Kidney (tissue), 14 donors: ENCODE data around the gene SLC43A3. TPM values are rescaled to one million over a fixed set of nuclear protein-coding genes. Genes with fewer than 3 reads are reported as not detected.

Source experiments
- DNase-seq, 5 donors: peaks; one replicate each; pipeline ENCODE4 v3.0.0-alpha.2; 2013 to 2020
- FAIRE-seq: peaks from 2 replicates; lab custom pipeline; 2012; peaks lifted over from hg19 to GRCh38; lab: Jason Lieb, UNC
- H3K27ac ChIP-seq, 2 donors: one replicate each; pipeline ENCODE4 v1.7.0; 2013; ENCODE audit warnings: low read depth in 2 of 2, low read length in 2 of 2, inconsistent platforms in 1 of 2
- H3K27me3 ChIP-seq: one replicate; pipeline ENCODE4 v1.7.1; 2013; ENCODE audit warnings: low read length, inconsistent platforms; ENCODE audit not compliant: control insufficient read depth, insufficient read depth
- H3K36me3 ChIP-seq, 3 donors: one replicate each; pipeline versions ENCODE4 v1.7.0 to v1.7.1; 2013; ENCODE audit warnings: low read length in 3 of 3, control low read depth in 1 of 3, inconsistent platforms in 1 of 3; ENCODE audit not compliant: insufficient read depth in 3 of 3, control insufficient read depth in 2 of 3
- H3K4me1 ChIP-seq, 3 donors: one replicate each; pipeline versions ENCODE4 v1.7.0 to v1.7.1; 2013; ENCODE audit warnings: low read length in 3 of 3, inconsistent platforms in 1 of 3, low read depth in 1 of 3; ENCODE audit not compliant: control insufficient read depth in 2 of 3, insufficient read depth in 2 of 3
- H3K4me3 ChIP-seq, 3 donors: one replicate each; pipeline versions ENCODE4 v1.7.0 to v1.8.1; 2013; ENCODE audit warnings: low read length in 3 of 3, control low read depth in 1 of 3, inconsistent platforms in 1 of 3
- H3K9ac ChIP-seq, 3 donors: one replicate each; pipeline versions ENCODE4 v1.7.0 to v1.7.1; 2013; ENCODE audit warnings: low read length in 3 of 3, control low read depth in 1 of 3, inconsistent platforms in 1 of 3
- H3K9me3 ChIP-seq, 3 donors: one replicate each; pipeline versions ENCODE4 v1.7.0 to v1.7.1; 2013; ENCODE audit warnings: low read length in 3 of 3, control low read depth in 1 of 3, inconsistent platforms in 1 of 3; ENCODE audit not compliant: control insufficient read depth in 2 of 3, insufficient read depth in 1 of 3
- CTCF ChIP-seq: IDR thresholded peaks from 3 replicates; pipeline ENCODE4 v1.5.1; 2012; ENCODE audit warnings: mild to moderate bottlenecking, moderate library complexity, borderline replicate concordance; ENCODE audit not compliant: insufficient read depth; ENCODE audit errors: extremely low read depth
- intact Hi-C: fragments of 100-400 bp; cut with DNase I; formaldehyde crosslinking; loops from one replicate; pipeline ENCODE4 v1.11.1; 2022
- polyA plus RNA-seq: library from polyadenylated mRNA; stranded (reverse); fragments of 350-450 nt; fragmentation: Illumina TruSeq; extraction: RNeasy Lipid Tissue Mini Kit (QIAGEN cat#74804); gene quantifications from one replicate; pipeline ENCODE4 v1.2.3, GENCODE V29; 2014; ENCODE audit warnings: low read depth, low replicate concordance; ENCODE audit not compliant: insufficient read depth
- total RNA-seq: library from RNA; stranded (reverse); fragmentation: NEBNext Ultra II Directional; extraction: Animal tissue kit (Norgen Biotek cat#: 25700); gene quantifications from one replicate; pipeline ENCODE4 v1.2.1, GENCODE V29; 2021
- donor health status: control.
- donor health status: control.
- donor health status: control.
- donor health status: control.
- donor health status: control.
- donor health status: DM: yes; HTN: yes; CAD: no.
- donor health status: Normal renal cell carcinoma (clear cell type).

Gene SLC43A3
- total and polyA plus RNA-seq, 2 donors from 2014 or later = 6.0 to 39.8 TPM

DNA sequence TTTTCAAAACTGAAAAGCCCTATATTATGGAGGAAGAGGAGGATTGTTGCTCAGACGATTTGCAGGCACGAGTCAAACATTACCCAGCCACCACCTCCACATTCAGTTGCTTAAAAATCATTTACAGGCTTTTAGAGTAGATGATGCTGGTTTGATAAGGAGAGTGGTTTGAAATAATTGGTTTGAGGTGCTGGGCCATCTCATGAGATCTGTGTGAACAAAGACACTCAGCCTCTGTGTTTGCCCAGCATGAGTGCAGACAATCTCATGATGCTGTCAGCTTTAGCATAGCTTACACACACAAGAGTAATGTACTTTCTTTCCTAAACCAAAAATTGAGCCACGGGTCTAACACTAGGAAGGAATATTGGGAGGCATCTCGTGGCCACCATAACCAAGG is 4.3 kb downstream of the SLC43A3 start:
- Histone ChIP-seq H3K9ac (no peak overlapping the region), H3K36me3 (peaks cover 0 to 2% (median 0%) of the 10 kb centered on the region in 3 donors), H3K9me3 (no peaks in the 10 kb centered on the region), H3K4me1 (peaks cover 4 to 22% (median 11%) of the 10 kb centered on the region in 3 donors), H3K27ac (no peak overlapping the region), H3K27me3 (no peaks in the 10 kb centered on the region), H3K4me3 (no peak overlapping the region)
- FAIRE-seq = no peak
- no peak for TF ChIP-seq CTCF
- intact Hi-C loops = no loop called here
- no peak for DNase-seq

- DNase-seq = no peak
- TF ChIP-seq CTCF = no peak
- H3K4me1 ChIP-seq = peaks cover 4 to 22% (median 11%) of the 10 kb centered on the region in 3 donors
- no peak overlapping the region for H3K9ac ChIP-seq
- peaks cover 0 to 4% (median 2%) of the 10 kb centered on the region in 3 donors for H3K36me3 ChIP-seq
- H3K9me3 ChIP-seq = no peaks in the 10 kb centered on the region
- H3K27me3 ChIP-seq = no peaks in the 10 kb centered on the region
- no peak for FAIRE-seq
- no peak overlapping the region for H3K27ac ChIP-seq
- H3K4me3 ChIP-seq = no peak overlapping the region
- intact Hi-C loops = no loop called here
Measured at GRCh38 chr11:57421805-57422204, 5.1 kb downstream of the SLC43A3 start.

- DNase-seq (no peak), FAIRE-seq (no peak)
- Histone ChIP-seq H3K4me3 (no peak overlapping the region), H3K9me3 (no peaks in the 10 kb centered on the region), H3K4me1 (peaks cover under 1 to 19% (median 11%) of the 10 kb centered on the region in 3 donors), H3K27me3 (no peaks in the 10 kb centered on the region), H3K36me3 (peaks cover 0 to 4% (median 2%) of the 10 kb centered on the region in 3 donors), H3K9ac (no peak overlapping the region), H3K27ac (no peak overlapping the region)
- no peak for TF ChIP-seq CTCF
- intact Hi-C loops = no loop called here
Measured at GRCh38 chr11:57421066-57421465, 5.9 kb downstream of the SLC43A3 start.

DNA sequence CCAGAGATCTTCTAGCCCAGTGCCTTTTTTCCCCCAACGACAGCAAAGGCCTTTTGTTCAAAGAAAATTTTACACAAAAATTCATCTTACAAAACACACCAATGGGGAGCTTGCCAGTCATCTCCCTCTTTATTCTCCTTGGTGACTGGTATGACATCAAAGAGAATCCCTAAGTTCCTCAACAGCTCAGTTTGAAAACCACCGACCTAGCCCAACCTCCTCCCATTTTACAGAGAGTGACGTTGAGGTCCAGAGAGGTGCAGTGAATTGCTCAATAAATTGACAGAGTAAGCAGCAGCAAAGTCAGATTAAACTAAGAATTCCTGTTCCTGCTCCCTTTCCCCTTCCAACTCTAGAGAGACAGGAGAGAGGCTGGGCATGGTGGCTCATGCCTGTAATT is 7.8 kb downstream of the SLC43A3 start:
- Histone ChIP-seq H3K27me3 (no peaks in the 10 kb centered on the region), H3K4me1 (peaks cover 0 to 4% (median 0%) of the 10 kb centered on the region in 3 donors), H3K9ac (no peak overlapping the region), H3K36me3 (peaks cover 0 to 6% (median 4%) of the 10 kb centered on the region in 3 donors), H3K9me3 (no peaks in the 10 kb centered on the region), H3K27ac (no peak overlapping the region), H3K4me3 (no peak overlapping the region)
- intact Hi-C loops = no loop called here
- no peak for DNase-seq
- no peak for TF ChIP-seq CTCF
- no peak for FAIRE-seq
